HG03575 (cell line): Measurements from ENCODE around the gene BCL2L1.
A peak's percentile ranks its signal among the peaks of the same experiment; 100 is the strongest.

Experiments
- ATAC-seq: cut with Tn5 transposase; IDR thresholded peaks from one replicate; pipeline ENCODE4 v1.9.1; 2021; ENCODE audit not compliant: unreplicated experiment, insufficient number of reproducible peaks, low FRiP score; ENCODE audit errors: extremely low read depth

The BCL2L1 gene

DNA sequence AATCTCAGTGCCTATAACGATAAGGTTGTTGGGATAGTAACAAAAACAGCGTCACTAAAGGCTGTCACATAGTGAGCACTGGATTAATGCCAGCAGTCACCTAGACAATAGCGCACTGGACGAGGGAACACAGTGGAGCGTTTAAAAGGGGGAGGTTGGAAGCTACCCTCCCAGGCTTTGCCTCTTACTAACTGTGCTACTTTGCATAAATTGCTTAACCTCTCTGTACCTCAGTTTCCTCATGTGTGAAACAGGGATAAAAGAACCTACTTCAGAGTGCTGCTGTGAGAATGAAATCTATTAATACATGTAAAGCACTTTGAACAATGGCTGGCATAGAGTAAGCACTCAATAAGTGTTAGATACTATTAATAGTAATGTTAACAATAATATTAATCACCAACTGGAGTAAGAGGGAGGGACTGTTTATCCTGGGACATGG, 10.5 kb downstream of the BCL2L1 start:
- ATAC-seq, result no peak

DNA sequence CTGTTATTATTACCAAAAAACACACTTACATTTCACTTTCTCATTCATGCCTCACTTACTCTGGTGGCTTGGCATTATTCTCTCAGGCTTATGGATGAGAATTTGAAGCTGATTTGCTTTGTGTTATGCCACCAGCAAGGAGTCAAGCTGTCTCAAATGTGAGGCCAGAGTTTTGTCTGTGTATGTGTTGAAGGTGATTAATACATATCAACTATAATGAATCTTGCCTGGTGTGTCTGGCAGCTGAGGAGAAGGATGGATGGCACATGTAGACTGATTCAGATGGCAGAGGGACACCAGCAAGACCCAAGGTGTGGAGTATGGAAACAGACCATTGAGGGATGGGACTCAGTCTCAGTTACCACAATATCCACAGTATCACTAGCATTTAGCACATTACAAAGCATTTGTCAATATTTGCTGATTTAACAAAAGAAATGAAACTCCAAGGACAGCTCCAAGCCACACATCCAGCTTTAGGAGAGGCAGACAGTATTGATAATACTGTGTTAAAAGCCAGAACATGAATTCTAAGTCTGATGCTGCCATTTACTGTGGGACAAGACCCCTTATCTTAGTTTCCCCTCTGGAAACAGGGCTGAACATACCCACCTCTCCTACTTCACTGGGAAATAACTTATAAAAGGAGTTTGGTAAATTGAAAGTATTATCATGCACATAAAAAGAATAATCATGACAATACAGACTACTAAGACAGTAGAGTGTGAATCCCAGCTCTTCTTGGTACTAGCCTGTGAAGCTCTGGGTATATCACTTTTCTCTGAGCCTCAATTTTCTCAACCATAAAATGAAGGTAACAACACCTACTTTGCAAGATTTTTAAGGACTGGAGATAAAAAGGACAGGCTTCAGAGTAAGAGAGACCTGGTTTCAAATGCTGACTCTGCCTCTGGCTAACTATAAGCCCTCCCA, 11.2 kb downstream of the BCL2L1 start:
- ATAC-seq, result no peak

DNA sequence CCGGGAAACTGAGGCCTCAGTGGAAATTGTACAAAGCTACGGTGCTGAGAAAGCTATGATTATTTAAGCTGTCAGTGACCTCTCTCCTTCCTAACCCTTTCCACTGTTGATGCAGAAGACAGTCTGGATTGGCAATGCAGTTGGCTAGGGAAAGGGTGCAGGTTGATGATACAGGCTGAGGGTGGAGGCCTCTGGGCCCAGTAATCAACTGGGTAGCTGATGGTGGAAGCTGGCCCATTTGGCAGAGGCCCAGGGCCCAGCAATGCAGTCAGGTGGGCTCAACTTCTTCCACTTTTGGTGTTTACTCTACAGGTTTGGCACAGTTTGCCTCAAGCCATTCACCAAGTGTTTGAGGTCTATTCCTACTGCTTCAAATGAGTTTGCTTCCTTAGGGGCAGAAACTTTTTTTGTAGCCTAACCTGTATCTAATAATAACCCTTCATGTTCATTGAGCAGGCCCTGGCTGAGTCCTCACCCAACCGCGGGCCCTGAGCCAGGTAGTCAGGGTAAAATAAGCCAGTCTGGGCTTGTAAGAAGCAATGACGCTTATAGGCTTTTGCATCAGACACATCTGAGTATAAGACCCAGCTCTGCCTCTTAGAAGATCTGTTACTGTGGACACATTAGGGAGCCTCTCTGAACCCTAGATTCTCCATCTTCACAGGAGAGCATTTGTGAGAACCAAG, 12.1 kb downstream of the BCL2L1 start:
- no peak for ATAC-seq

GRCh38 chr20:31709939-31710338, 12.7 kb downstream of the BCL2L1 start:
- ATAC-seq, result no peak

DNA sequence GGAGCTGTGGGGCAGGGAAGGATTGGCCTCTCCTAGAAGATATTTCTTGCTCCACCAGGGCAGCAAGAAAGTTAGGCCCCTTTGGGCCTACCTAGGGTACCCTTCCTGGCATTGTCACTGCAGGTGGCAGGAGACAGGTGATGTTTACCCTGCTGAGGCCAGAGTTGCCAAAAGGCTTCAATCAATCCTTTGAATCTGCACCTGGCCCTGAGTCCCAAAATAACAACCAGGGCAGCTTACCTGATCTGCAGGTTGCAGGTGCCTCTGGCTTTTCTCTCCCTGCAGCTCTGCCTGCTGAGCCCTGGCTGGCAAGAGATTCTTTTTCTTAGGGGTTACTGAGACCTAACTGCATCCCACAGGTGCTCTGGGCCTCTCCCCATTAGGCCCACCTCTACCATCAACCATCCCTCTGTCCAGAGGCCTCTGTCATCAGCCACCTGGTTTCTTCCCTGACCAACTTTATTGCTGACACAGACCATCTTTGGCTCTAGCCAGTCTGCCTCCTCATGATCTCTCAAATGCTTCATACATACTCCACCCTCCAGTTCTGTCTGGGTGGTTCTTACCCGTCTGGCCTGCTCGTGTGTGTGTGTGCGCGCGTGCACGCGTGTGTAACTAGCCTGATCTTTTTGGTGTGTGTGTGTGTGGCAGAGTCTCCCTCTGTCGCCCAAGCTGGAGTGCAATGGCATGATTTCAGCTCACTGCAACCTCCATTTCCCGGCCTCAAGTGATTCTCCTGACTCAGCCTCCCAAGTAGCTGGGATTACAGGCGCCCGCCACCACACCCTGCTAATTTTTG, 13.7 kb downstream of the BCL2L1 start:
- no peak for ATAC-seq

DNA sequence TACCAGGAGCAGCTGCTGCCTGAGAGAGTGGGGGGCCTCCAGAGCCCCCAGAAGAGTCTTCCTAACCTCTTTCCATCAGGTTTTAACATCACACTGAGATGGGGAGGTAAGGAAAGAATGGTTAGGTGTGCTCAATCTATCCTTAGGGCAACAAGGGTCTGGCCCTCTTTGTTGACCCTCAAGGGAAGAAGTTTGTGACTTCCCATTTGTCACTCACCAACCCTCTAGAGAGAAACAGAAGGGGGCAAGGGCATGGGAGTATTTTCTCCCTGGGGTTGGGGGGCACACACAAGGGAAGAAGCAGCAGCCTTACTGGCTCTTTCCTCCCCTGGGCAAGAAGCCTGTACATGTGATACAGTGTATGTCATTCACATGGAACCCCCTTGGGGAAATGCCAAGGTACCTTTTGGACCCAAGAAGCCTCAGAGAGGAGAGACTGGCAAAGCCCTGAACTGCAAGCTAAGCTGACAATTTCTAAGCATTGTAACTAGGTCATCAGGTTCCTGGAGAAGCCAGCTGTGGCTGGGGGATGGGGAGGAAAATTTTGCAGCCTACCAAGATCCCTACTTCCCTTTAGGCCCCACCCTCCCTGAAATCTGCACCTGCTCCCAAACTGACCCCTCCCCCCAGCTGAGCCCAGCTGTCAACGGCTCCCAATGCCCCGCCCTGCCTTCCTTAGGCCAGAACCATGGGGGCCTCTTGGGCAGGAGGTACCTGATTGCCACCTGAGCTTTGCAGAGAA, 14.5 kb downstream of the BCL2L1 start:
- ATAC-seq, result no peak

DNA sequence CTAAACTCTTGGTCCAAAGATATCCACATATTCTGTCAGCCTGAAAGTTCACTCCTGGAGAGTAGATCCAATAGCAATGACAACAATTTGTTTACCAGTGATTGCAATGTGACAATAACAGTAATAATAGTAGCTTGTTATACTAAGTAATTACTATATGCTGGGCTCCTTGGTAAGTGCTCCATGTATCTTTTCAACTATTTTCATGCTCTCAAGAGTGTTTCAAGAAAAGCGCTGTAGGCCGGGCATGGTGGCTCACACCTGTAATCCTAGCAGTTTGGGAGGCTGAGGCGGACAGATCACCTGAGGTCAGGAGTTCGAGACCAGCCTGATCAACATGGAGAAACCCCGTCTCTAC, 15.4 kb downstream of the BCL2L1 start:
- ATAC-seq, result no peak

- ATAC-seq, result no peak
Measured at GRCh38 chr20:31706607-31707257, 15.9 kb downstream of the BCL2L1 start.

GRCh38 chr20:31705598-31706597, 16.8 kb downstream of the BCL2L1 start:
- ATAC-seq, result peak; percentile 51

- no peak for ATAC-seq
Measured at GRCh38 chr20:31705191-31705590, 17.5 kb downstream of the BCL2L1 start.

- no peak for ATAC-seq
Measured at GRCh38 chr20:31704225-31705119, 18.2 kb downstream of the BCL2L1 start.

DNA sequence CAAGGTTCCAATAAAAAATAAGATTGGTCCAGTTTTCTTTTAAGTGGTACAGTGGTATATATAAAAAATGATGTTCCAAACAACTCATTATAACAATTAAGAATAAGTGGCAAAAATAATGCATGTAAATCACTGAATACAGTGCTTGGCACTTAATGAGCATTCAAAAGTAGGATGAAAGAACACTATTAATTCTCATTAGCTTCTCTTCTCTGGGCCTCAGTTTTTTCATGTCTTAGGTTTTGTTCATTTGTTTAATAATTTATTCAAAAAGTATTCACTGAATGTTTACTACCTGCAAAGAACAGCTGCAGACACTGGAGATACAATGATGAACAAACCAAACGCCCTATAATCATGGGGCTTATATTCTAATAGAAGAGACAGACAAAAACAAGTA, 21.1 kb downstream of the BCL2L1 start:
- no peak for ATAC-seq

GRCh38 chr20:31700747-31701146, 21.9 kb downstream of the BCL2L1 start:
- no peak for ATAC-seq

- ATAC-seq, result no peak
Measured at GRCh38 chr20:31699801-31700728, 22.6 kb downstream of the BCL2L1 start.
